HG03469 (cell line): Measurements from ENCODE around the gene YIPF2.

ENCODE experiments used
- ATAC-seq: cut with Tn5 transposase; IDR thresholded peaks from one replicate; pipeline ENCODE4 v1.9.1; 2021; ENCODE audit warnings: mild to moderate bottlenecking, moderate library complexity, moderate number of reproducible peaks; ENCODE audit not compliant: unreplicated experiment

Gene YIPF2

DNA sequence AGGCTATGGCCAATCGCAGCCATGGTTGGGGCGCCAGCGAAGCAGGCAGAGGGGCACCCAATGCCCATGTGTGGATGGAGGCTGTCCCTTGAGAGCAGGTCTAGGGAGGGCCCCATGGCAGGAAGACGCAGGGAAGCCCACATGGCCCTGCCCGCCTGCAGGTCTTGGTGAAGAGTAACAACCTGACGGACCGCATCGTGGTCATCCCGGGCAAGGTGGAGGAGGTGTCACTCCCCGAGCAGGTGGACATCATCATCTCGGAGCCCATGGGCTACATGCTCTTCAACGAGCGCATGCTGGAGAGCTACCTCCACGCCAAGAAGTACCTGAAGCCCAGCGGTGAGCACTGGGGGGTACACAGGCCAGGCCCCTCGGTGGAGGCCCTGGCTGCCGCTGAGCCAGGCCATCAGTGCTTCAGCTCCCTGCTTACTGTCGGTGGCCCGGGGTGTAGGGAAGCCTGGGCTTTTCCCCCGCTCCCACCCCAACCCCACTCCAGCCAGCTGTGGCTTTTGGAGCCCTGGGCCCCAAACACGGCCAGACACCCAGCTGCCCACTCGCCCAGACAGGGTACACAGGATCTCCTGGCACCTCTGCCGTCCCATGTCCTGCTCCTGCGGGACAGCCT lies 14.6 kb downstream of the YIPF2 start:
- ATAC-seq, result no peak

DNA sequence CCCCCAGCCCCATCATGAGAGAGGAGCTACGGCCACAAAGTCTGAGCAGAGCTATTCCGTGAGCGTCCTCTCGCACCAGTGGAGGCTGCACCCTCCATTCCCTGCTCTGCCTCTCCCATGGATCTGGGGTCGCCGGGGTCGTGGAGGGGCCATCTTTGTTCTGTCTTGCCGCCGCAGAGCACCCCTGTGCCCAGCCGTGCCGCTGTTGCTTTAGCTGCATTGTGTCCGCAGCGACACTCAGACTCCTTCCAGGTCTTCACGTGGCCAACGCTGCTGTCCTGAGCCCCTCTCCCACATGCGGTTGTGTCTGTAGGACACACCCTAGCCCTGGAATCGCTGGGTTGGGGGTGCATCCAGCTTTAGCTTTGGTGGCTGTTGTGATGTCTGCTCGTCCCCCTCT lies 15.8 kb downstream of the YIPF2 start:
- no peak for ATAC-seq

DNA sequence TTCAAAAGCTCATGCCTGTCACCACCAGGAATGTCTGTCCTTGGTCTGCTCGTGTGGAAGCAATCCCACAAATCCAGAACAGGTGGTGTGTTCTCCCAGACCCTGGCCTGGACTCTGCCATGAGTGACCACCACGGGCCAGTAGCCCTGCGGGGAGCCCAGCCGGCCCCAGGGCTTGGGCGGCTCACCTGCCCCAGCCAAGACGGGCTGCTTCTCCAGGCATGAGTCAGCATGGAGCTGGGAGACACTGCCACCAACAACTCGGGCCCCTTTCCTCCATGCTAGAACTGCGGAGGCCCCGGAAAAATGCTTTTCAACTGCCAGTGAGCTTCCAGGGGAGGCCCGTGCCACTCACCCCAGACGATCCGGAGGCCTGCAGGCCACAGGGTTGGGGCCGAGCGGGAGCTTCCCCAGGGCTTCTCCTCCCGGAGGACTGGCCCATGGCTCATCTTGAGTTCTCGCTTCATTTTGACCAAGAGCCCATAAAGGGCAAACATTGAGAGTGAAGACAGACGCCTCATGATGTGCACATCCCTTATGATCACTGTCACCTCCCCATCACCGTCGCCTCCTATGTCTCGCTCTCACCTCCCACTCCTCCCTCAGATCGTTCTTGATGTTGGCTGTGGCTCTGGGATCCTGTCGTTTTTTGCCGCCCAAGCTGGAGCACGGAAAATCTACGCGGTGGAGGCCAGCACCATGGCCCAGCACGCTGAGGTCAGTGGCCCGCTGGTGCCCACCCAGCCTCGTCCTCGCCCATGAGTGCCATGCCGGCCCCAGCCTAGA lies 16.7 kb downstream of the YIPF2 start:
- no peak for ATAC-seq

DNA sequence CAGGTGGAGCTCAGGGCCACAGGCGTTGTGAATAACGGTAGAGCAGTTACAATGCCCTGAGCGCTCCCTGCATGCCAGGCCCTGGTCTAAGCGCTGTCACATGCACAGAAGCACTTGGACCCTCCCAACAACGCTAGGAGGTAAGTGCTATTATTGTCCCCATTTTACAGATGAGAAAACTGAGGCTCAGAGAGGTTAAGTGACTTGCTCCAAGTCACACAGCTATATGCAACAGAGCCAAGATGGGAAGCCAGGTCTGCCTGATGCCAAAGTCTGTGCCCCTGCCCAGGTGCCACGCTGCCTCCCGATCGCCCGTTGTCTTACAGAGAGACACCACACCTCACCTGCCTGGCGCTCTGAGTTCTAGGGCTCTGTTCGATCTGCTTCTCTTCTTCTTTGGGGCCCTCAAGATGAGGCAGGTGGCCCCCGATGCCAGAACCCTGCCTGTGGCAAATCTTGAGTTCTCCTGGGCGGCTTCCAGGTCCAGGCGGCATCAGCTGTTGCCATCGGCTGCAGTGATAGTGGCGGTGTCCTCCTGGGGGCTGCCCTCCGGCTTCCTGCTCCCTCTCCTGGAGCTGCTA lies 20.0 kb downstream of the YIPF2 start:
- ATAC-seq, result no peak

GRCh38 chr19:10907925-10908324 lies 20.5 kb downstream of the YIPF2 start:
- no peak for ATAC-seq

DNA sequence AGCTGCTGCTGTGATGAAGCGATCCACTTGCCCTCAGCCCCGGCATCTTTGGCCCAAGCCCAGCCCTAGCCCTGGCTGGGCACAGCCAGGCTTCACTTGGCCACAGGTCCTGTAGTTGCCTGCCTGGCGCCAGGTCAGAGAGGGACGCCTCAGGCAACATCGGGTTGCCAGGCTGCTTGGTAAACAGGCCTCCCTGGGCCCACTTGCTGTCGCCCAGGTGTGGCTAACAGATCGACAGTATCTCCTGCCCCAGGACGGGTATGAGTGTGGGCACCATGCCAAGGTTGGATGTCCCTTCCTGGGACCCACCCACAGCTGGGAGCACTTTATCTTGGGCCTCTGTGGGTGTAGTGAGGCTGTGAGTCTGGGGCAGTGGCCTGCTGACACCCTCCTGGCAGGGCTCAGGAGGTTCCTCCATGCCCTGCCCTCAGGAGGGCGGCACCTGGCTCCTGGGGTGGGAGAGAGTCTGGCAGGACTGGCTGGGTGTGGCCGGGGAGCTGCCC lies 29.2 kb downstream of the YIPF2 start:
- no peak for ATAC-seq

- ATAC-seq, result no peak
These were observed 29.8 kb downstream of the YIPF2 start for GRCh38 chr19:10898633-10899032.

- no peak for ATAC-seq
These were observed 31.4 kb downstream of the YIPF2 start for GRCh38 chr19:10896851-10897526.

DNA sequence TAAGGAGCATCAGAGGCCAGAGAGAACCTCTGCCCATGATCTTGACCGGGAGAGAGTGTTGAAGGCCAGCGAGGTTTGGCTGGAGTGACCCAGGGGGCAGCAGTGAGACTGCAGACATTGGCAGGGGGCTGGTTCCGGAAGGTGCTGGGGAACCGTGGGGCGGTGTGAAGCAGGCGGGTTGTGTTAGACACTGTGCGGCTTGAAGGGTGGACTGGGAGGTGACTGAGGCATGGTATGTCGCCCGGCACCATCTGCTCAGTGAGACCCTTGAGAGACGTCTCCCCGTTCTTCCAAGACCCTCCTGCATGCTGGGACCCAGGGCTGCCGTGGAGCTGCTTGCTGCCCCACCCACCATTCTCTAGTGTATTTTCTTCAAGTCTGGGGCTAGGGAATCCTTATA lies 32.5 kb downstream of the YIPF2 start:
- no peak for ATAC-seq

DNA sequence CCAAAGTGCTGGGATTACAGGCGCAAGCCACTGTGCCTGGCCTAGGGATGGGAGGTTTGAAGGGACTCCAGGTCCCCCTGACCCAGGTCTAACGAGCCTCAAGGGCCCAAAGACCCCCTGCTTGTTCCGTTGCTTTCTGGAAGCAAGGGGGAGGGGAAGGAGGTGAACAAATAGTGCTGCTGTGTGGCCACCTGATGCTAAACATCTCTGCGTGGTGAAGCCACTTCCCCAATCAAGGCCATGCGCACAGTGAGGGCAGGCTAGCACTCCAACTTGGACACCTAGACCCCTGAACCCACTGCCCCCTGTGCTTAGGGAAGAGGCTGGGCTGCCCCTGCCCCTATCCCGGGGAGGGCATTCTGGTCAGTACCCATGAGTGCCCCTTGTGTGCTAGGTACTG lies 33.1 kb downstream of the YIPF2 start:
- no peak for ATAC-seq

DNA sequence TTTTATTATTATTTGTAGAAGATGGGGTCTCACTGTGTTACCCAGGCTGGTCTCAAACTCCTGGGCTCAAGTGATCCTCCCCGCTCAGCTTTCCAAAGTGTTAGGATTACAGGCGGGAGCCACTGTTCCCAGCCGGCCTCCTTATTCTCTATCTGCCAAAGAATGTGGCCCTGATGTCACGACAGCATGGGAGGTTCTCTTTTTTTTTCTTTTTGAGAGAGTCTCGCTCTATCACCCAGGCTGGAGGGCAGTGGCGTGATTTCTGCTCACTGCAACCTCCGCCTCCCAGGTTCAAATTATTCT lies 33.6 kb downstream of the YIPF2 start:
- no peak for ATAC-seq

- no peak for ATAC-seq
These were observed 36.2 kb downstream of the YIPF2 start for GRCh38 chr19:10892256-10892655.

- no peak for ATAC-seq
These were observed 36.9 kb downstream of the YIPF2 start for GRCh38 chr19:10891405-10892086.

DNA sequence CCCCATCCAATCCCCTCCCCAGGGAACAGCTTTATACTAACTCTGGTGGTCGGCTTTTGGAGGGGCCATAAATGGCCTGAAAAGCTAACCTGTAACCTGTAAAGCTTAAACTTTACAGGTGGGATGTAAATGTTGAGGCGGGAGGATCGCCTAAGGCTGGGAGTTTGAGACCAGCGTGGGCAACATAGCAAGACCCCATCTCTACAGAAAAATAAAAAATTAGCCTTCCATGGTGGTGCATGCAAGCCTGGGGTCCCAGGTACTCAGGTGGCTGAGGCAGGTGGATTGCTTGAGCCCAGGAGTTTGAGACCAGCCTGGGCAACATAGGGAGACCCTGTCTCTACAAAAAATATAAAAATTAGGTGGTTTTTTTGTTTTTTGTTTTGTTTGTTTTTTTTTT lies 38.6 kb downstream of the YIPF2 start:
- no peak for ATAC-seq

GRCh38 chr19:10888421-10888866 lies 40.0 kb downstream of the YIPF2 start:
- no peak for ATAC-seq

DNA sequence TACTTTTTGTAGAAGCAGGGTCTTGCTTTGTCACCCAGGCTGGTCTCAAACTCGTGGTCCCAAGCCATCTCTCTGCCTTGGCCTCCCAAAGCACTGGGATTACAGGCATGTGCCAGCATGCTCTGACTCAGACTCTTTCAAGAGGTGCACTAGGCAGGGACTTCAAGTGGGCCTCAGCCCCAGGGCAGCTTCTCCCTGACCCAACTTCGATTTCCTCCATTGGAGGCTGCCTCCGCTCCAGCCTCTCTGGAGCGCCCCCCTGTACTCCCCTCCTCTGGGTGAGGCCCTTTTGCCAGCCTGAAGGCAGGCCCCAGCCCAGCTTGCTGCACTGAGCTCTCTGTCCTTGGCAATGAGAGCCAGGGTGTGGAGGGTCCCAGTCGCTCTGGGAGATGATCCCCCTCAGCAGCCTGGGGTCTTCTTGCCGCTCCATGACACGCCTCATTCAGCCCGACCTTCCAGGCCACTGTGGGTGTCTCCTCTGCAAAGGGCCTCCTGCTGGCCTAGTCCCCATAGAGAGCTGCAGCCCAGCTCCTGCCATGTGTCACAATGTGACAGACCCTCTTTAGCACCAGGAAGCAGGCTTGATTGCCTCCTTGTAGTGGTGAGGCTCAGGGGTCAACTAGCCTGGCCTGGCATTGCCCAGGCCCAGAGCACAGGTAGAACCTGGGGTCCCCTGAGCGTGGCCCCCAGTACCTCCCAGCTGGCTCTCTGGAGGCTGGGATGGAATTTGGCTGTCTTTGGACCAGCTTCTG lies 40.6 kb downstream of the YIPF2 start:
- ATAC-seq, result no peak

GRCh38 chr19:10885201-10886169 lies 43.0 kb downstream of the YIPF2 start:
- no peak for ATAC-seq

DNA sequence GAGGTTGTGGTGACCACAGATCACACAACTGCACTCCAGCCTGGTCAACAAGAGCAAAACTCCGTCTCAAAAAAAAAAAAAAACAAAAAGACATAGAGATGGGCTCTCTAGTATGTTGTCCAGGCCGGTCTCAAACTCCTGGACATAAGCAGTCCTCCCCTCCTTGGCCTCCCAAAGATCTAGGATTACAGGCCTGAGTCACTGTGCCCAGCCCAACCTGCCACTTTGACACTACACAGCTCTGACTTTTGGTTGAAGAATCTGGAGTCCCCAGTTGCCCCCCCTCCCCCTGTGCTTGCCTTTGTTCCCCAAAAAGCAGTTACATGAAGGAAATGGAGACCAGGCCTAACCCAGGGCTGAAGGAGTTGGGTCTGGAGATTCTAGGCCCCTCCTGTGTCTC lies 44.2 kb downstream of the YIPF2 start:
- no peak for ATAC-seq

DNA sequence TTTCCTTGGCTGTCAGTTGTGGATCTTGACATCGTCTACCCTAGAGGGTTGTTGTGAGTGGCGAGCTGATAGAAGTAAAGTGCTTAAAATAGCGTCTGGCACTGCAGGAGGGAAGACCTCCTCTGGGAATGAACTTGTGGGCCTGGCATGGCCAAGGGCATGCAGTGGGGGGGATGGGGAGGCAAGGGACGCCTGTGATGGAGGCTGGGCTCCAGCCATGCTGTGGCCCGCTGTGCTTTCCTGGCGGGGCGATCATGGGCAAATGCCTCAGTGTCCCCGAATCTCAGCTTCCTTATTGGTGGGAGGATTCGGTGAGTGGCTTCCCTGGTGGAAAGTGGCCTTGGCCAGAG lies 46.4 kb downstream of the YIPF2 start:
- no peak for ATAC-seq
